Measurements from ENCODE around the gene NFKB2. TPM values are rescaled to one million over a fixed set of nuclear protein-coding genes. Genes with fewer than 3 reads are reported as not detected.

NFKB2 gene
- total RNA-seq, 1 donor from 2014 or later, result 89.2 TPM

DNA sequence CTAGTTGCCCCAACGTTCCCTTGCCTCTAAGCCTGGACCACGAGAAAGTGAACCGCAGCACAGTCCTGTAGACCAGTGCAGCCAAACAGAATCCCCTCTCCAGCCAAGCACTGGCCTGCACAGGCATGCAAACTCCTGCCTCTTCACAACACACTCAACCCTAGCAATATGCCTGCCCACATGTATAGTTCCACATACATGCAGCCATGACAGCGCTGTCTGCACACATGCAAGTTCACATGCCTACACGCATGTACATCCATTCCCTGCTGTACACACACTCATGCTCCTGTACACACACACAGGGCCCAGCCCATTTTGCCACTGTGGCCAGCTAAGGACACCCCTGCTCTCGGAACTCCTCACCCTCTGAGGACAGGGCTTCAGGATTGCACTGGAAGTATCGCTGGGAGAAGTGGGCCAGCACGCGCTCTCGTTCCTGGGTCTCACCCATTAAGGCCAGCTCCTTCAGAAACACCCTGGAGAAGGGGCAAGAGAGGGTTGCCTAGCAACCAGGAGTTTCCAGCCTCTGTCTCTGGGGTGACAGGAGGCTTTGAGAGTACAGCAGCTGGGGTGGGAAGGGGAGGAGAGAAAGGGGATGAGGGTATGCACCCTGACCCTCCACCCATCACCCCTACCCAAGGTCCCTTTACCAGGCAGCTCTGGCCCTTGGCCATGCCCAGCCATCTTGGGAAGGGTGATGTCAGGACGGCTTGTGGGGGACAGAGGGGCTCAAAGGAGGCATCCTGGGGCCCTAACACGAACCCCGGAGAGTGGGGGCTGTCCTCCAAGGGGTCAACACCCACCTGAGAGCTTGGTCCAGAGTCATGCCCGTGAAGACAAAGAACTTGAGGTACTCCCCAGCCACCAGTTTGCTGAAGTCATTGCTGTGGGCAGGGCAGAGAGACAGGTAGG, 16.1 kb downstream of the NFKB2 start:
- Histone ChIP-seq H3K4me1 (peaks cover 3 to 7% of the 10 kb centered on the region in 2 donors), H3K9me3 (no peaks in the 10 kb centered on the region), H3K27ac (no peak overlapping the region), H3K36me3 (no peaks in the 10 kb centered on the region), H3K4me3 (no peak overlapping the region), H3K27me3 (peaks cover 16% of the 10 kb centered on the region)
- TF ChIP-seq, protein P1, sequence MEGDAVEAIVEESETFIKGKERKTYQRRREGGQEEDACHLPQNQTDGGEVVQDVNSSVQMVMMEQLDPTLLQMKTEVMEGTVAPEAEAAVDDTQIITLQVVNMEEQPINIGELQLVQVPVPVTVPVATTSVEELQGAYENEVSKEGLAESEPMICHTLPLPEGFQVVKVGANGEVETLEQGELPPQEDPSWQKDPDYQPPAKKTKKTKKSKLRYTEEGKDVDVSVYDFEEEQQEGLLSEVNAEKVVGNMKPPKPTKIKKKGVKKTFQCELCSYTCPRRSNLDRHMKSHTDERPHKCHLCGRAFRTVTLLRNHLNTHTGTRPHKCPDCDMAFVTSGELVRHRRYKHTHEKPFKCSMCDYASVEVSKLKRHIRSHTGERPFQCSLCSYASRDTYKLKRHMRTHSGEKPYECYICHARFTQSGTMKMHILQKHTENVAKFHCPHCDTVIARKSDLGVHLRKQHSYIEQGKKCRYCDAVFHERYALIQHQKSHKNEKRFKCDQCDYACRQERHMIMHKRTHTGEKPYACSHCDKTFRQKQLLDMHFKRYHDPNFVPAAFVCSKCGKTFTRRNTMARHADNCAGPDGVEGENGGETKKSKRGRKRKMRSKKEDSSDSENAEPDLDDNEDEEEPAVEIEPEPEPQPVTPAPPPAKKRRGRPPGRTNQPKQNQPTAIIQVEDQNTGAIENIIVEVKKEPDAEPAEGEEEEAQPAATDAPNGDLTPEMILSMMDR (IDR thresholded peaks at IDR 0.05), result no peak
- intact Hi-C loops (cut with DNase I), result no loop called here
- DNase-seq (ENCODE audit: low spot score in 2 of 2), result no peak

DNA sequence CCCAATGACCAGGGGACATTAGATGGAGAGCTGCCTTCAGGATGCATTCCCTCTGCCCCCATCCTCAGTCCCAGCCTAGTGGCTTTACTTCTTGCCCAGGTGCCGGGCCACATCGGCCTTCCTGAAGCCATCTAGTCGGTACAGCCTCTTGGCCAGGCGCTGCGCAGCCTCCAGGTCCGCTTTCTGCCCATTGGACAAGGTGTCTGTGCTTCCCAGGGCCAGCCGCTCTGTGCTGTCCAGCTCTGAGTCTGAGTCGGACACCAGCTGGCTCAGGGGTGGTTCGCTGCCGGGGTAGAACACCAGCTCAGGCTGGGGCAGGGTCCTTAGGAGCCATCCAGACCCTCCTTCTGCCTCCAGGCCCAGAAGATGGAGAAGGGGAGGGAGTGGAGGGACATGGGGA, 16.8 kb downstream of the NFKB2 start:
- DNase-seq (ENCODE audit: low spot score in 2 of 2), result no peak
- no peak overlapping the region for H3K27ac ChIP-seq
- peaks cover 19% of the 10 kb centered on the region for H3K27me3 ChIP-seq
- peaks cover 3 to 7% of the 10 kb centered on the region in 2 donors for H3K4me1 ChIP-seq
- H3K36me3 ChIP-seq, result no peaks in the 10 kb centered on the region
- no peak overlapping the region for H3K4me3 ChIP-seq
- intact Hi-C loops (cut with DNase I), result no loop called here
- no peaks in the 10 kb centered on the region for H3K9me3 ChIP-seq
- TF ChIP-seq, protein P1 (IDR thresholded peaks at IDR 0.05), result no peak

DNA sequence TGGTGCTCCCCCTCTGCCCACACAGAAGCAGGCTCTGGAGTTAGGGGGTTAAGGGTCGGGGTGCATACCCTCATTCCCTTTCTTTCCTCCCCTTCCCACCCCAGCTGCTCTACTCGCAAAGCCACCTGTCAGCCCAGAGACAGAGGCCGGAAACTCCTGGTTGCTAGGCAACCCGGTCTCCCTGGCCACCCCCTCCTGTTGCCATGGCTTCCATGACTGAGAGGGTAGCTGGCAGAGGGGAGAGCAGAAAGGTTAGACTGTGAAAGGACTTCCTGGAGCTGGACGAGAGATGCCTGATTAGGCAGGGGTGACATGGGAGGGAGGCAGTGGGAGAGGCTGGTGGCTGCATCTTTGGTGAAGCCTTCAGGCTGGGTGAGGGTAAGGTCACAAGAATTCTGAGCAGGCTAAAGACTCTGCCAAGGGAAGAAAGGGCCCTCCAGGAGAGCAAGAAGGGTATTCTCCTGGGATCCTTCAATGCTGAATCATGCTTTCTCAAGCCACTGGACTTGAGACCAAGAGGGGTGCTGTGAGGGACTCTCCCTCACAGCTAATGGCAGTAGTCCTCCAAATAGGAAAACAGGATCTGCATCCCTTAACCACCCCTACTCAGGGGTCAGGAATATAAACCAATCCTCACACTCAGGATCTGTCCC, 17.7 kb downstream of the NFKB2 start:
- DNase-seq (ENCODE audit: low spot score in 2 of 2), result no peak
- no peak overlapping the region for H3K4me3 ChIP-seq
- intact Hi-C loops (cut with DNase I), result no loop called here
- H3K9me3 ChIP-seq, result no peaks in the 10 kb centered on the region
- no peak overlapping the region for H3K27ac ChIP-seq
- no peaks in the 10 kb centered on the region for H3K36me3 ChIP-seq
- H3K4me1 ChIP-seq, result peaks cover 3 to 7% of the 10 kb centered on the region in 2 donors
- H3K27me3 ChIP-seq, result peaks cover 22% of the 10 kb centered on the region
- TF ChIP-seq, protein P1 (IDR thresholded peaks at IDR 0.05), result no peak

DNA sequence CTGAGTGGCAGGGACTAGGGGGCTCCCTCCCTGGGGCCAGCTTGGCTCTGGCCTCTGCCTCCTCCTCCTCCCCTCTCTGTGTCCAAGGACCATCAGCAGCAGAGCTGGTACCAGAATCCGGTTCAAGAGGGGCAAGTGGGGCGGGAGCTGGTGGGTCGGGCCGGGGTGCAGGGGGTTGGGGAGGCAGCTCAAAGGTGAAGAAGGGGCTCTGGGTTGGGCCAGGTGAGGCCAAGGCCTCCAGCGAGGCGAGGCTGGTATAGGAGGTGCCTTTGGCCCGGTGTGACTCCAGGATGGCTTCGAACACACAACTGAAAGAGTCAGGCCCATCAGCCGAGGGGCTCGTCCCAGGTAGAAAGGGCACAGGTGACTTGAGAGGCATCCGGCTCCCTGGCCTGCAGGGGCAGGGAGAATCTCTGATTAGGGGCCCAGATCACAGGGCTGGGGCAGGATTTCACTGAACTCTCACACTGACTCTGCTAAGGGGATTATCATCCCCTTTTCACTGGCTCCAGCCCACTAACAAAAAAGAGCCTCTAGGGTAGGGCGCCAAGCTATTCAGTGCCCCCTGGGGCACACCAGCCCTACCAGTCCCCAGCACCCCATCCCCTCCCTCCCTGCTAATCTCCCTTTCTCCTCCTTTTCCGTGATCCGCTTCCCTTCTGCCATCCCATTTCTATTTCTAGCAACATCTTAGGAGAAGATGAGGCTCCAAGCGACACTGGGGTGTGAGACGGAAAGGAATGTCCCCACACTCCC, 18.5 kb downstream of the NFKB2 start:
- no peak for DNase-seq (ENCODE audit: low spot score in 2 of 2)
- H3K27ac ChIP-seq, result no peak overlapping the region
- TF ChIP-seq, protein P1 (IDR thresholded peaks at IDR 0.05), result no peak
- peaks cover 0 to 5% of the 10 kb centered on the region in 2 donors for H3K4me1 ChIP-seq
- H3K4me3 ChIP-seq, result no peak overlapping the region
- H3K9me3 ChIP-seq, result no peaks in the 10 kb centered on the region
- no peaks in the 10 kb centered on the region for H3K36me3 ChIP-seq
- intact Hi-C loops (cut with DNase I), result no loop called here
- peaks cover 24% of the 10 kb centered on the region for H3K27me3 ChIP-seq

DNA sequence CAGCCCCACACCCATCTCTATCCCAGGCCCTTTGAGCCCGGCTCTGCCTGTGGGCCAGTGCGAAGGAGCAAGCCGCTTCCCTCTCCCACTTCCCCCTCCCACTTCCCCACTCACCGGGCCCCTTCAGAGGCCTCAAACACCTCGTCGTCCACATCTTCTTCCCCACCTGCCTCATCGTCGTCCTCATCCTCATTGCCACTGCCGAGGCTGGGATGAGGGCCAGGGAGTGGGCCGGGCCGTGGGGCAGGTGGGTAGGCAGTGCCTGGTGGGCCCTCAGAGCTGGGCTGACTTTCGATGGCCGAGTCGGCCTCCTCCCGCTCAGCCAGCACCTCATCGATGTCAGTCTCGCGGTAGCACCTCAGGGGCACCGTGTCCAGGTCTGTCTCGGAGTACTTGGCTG, 19.2 kb downstream of the NFKB2 start:
- TF ChIP-seq, protein P1 (IDR thresholded peaks at IDR 0.05), result no peak
- peaks cover 24% of the 10 kb centered on the region for H3K27me3 ChIP-seq
- DNase-seq (ENCODE audit: low spot score in 2 of 2), result no peak
- no peak overlapping the region for H3K4me3 ChIP-seq
- H3K9me3 ChIP-seq, result no peaks in the 10 kb centered on the region
- no peak overlapping the region for H3K27ac ChIP-seq
- peaks cover 6 to 9% of the 10 kb centered on the region in 2 donors for H3K4me1 ChIP-seq
- intact Hi-C loops (cut with DNase I), result no loop called here
- no peaks in the 10 kb centered on the region for H3K36me3 ChIP-seq
